Panc1 (cell line): ENCODE data around the gene TBCK. TPM values are rescaled to one million over a fixed set of nuclear protein-coding genes. Genes with fewer than 3 reads are reported as not detected.

Source experiments
- ATAC-seq: fragments of 200-7000 bp; cut with Tn5 transposase; 2 replicates; pipeline ENCODE4 v1.9.1; 2020; ENCODE audit warnings: mild to moderate bottlenecking, moderate library complexity
- BruUV-seq: library from RNA; stranded (reverse); fragments of 400-500 nt; replicated peaks from 2 replicates; lab custom pipeline; 2021; lab: Mats Ljungman, UMichigan
- CTCF ChIA-PET: fragments of 300-600 bp; sonication (Branson Sonifier 250); formaldehyde crosslinking; loops from one replicate; lab custom pipeline; 2022; ENCODE audit warnings: antibody characterized with exemption; lab: Charles Lee
- POLR2A ChIA-PET: fragments of 300-600 bp; sonication (Branson Sonifier 250); formaldehyde crosslinking; loops from one replicate; lab custom pipeline; 2022; ENCODE audit warnings: antibody characterized with exemption; lab: Charles Lee
- DNase-seq: peaks from one replicate; pipeline ENCODE4 v3.0.0-alpha.2; 2010; ENCODE audit warnings: low read depth, low spot score
- H3K27ac ChIP-seq: 2 replicates; pipeline ENCODE4 v1.5.1; 2011; ENCODE audit warnings: mild to moderate bottlenecking, low read length, inconsistent platforms
- H3K27me3 ChIP-seq: fragments of 200-500 bp; sonication (Bioruptor generic); 2 replicates; pipeline ENCODE4 v1.6.0; 2014; ENCODE audit warnings: low read length, inconsistent platforms; ENCODE audit not compliant: control insufficient read depth, insufficient read depth
- H3K36me3 ChIP-seq: fragments of 200-500 bp; sonication (Bioruptor generic); 2 replicates; pipeline ENCODE4 v1.5.1; 2014; ENCODE audit warnings: inconsistent platforms, mild to moderate bottlenecking, low read length, moderate library complexity; ENCODE audit not compliant: control insufficient read depth, insufficient read depth
- H3K4me1 ChIP-seq: 2 replicates; pipeline ENCODE4 v1.5.1; 2011; ENCODE audit warnings: inconsistent platforms, mild to moderate bottlenecking, low read length, moderate library complexity; ENCODE audit not compliant: control insufficient read depth, insufficient read depth
- H3K4me3 ChIP-seq, 2 experiments: 2 replicates each; pipeline ENCODE4 v1.5.1; 2011 to 2012; ENCODE audit warnings: low read depth in 2 of 2, low read length in 2 of 2, mild to moderate bottlenecking in 2 of 2, inconsistent platforms in 1 of 2, moderate library complexity in 1 of 2
- H3K9me3 ChIP-seq: fragments of 200-500 bp; sonication (Bioruptor generic); 2 replicates; pipeline ENCODE4 v1.5.1; 2014; ENCODE audit warnings: low read depth, mild to moderate bottlenecking, inconsistent platforms, low read length, moderate library complexity; ENCODE audit not compliant: control insufficient read depth, insufficient read depth
- CTCF ChIP-seq: fragments of 450-650 bp; IDR thresholded peaks from 2 replicates; pipeline ENCODE4 v1.5.1; 2017; ENCODE audit warnings: mild to moderate bottlenecking
- POLR2AphosphoS5 ChIP-seq: IDR thresholded peaks from 2 replicates; pipeline ENCODE4 v1.6.1; 2012; ENCODE audit warnings: mild to moderate bottlenecking, low read depth, low read length, moderate library complexity
- REST ChIP-seq, 2 experiments: IDR thresholded peaks; 2 replicates each; pipeline ENCODE4 v1.6.1; 2011 to 2012; ENCODE audit warnings: low read depth in 2 of 2, control low read depth in 1 of 2, low read length in 1 of 2, mild to moderate bottlenecking in 1 of 2, moderate library complexity in 1 of 2; ENCODE audit not compliant: insufficient read depth in 1 of 2
- SIN3A ChIP-seq: IDR thresholded peaks from 2 replicates; pipeline ENCODE4 v1.6.1; 2012; ENCODE audit warnings: low read depth, mild to moderate bottlenecking, low read length, moderate library complexity, borderline replicate concordance; ENCODE audit not compliant: insufficient read depth
- TCF7L2 ChIP-seq: IDR thresholded peaks from 2 replicates; pipeline ENCODE4 v1.6.1; 2011; ENCODE audit warnings: mild to moderate bottlenecking, low read depth, low read length, inconsistent platforms
- in situ Hi-C: cut with HindIII; loops from 2 replicates; pipeline ENCODE4 v1.10.0; 2016; ENCODE audit warnings: low sequenced_read_pairs, low pct_unique_long_range_greater_than_20kb
- intact Hi-C: fragments of 100-400 bp; cut with micrococcal nuclease; formaldehyde crosslinking; loops from one replicate; pipeline ENCODE4 v1.10.0; 2022; ENCODE audit not compliant: unreplicated experiment
- total RNA-seq: library from RNA; stranded (reverse); gene quantifications from one replicate; pipeline ENCODE4 v1.2.1, GENCODE V29; 2021; ENCODE audit not compliant: unreplicated experiment

Gene TBCK
- total RNA-seq, 1 experiment from 2014 or later = 15.1 TPM

GRCh38 chr4:106263594-106264330 lies 52.2 kb downstream of the TBCK start:
- DNase-seq (no peak), ATAC-seq (no peak)
- Histone ChIP-seq H3K27ac (no peak overlapping the region), H3K27me3 (no peaks in the 10 kb centered on the region), H3K36me3 (no peaks in the 10 kb centered on the region; the same call in 1 of the 2 replicates), H3K4me3 (no peak overlapping the region), H3K4me1 (no peaks in the 10 kb centered on the region), H3K9me3 (no peaks in the 10 kb centered on the region)
- POLR2A ChIA-PET = no interaction called here
- intact Hi-C loops (loop anchor here (10.0 kb wide), 1 partner anchor 241 kb away; no protein-coding TSS in a partner anchor), in situ Hi-C loops (no loop called here)
- CTCF ChIA-PET = no interaction called here
- TF ChIP-seq CTCF (no peak), TCF7L2 (no peak), REST (IDR thresholded peaks at IDR 0.05; ENCODE audit: insufficient read depth in 1 of 2, low read depth in 2 of 2, low read length in 1 of 2) (no peak), POLR2AphosphoS5 (no peak), SIN3A (no peak)
- BruUV-seq = no TSS peak

DNA sequence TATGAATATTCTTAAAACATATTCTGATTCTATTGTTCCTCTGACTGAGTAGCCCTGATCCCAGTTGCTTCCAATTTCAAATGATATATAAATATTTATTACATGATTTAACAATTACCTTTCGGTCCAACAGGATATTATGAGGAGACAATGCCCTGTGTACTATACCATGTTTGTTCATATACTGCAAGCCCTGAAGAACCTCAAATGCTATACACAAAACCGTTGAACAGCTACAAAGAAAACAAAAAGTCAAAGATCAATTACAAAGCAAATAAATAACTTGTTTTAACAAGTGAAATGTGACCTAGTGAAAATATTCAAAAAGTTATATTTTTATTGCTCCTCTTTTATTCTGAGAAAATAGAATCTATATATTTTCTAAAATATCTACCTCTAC lies 54.0 kb downstream of the TBCK start:
- H3K4me3 ChIP-seq = no peak overlapping the region
- ATAC-seq = no peak
- no peaks in the 10 kb centered on the region; the same call in 1 of the 2 replicates for H3K36me3 ChIP-seq
- BruUV-seq = no TSS peak
- TF ChIP-seq POLR2AphosphoS5 = no peak
- no peak for TF ChIP-seq REST (IDR thresholded peaks at IDR 0.05; ENCODE audit: insufficient read depth in 1 of 2, low read depth in 2 of 2, low read length in 1 of 2)
- TF ChIP-seq CTCF = no peak
- no peak for TF ChIP-seq SIN3A
- no peak for TF ChIP-seq TCF7L2
- ChIA-PET POLR2A (no interaction called here), CTCF (no interaction called here)
- DNase-seq = no peak
- H3K9me3 ChIP-seq = no peaks in the 10 kb centered on the region
- in situ Hi-C loops (no loop called here), intact Hi-C loops (loop anchor here (10.0 kb wide), 1 partner anchor 243 kb away; no protein-coding TSS in a partner anchor)
- H3K27me3 ChIP-seq = no peaks in the 10 kb centered on the region
- no peak overlapping the region for H3K27ac ChIP-seq
- H3K4me1 ChIP-seq = no peaks in the 10 kb centered on the region
